ENCODE results near the gene SORCS3.

DNA sequence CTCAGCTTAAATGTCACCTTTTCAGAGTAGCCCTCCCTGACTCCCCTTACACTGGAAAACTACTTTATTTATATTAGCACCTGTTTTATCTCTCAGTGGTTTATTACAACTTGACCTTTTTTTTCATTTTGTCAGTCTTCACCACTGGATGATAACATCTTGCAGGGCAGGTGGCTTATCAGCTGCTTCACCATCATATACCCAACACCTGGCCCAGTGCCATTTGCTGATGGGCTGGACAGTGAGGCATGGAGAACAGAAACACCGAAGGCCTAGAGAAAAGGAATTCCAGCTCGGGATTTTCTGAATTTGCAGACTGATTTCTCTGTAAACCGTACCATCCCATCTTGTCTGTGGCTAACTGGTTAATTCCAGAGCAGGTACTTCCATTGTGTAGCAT lies 48.5 kb downstream of the SORCS3 start:
- TF ChIP-seq CTCF (IDR thresholded peaks at IDR 0.05) = no peak
- TF ChIP-seq POLR2A (IDR thresholded peaks at IDR 0.05) = no peak
